HG03025 (cell line): ENCODE data around the gene ITGB1BP1.
A peak's percentile ranks its signal among the peaks of the same experiment; 100 is the strongest.

ENCODE experiments used
- ATAC-seq: cut with Tn5 transposase; IDR thresholded peaks from one replicate; pipeline ENCODE4 v1.9.1; 2021; ENCODE audit warnings: mild to moderate bottlenecking, moderate library complexity; ENCODE audit not compliant: unreplicated experiment, low FRiP score

ITGB1BP1 gene, protein sequence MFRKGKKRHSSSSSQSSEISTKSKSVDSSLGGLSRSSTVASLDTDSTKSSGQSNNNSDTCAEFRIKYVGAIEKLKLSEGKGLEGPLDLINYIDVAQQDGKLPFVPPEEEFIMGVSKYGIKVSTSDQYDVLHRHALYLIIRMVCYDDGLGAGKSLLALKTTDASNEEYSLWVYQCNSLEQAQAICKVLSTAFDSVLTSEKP

DNA sequence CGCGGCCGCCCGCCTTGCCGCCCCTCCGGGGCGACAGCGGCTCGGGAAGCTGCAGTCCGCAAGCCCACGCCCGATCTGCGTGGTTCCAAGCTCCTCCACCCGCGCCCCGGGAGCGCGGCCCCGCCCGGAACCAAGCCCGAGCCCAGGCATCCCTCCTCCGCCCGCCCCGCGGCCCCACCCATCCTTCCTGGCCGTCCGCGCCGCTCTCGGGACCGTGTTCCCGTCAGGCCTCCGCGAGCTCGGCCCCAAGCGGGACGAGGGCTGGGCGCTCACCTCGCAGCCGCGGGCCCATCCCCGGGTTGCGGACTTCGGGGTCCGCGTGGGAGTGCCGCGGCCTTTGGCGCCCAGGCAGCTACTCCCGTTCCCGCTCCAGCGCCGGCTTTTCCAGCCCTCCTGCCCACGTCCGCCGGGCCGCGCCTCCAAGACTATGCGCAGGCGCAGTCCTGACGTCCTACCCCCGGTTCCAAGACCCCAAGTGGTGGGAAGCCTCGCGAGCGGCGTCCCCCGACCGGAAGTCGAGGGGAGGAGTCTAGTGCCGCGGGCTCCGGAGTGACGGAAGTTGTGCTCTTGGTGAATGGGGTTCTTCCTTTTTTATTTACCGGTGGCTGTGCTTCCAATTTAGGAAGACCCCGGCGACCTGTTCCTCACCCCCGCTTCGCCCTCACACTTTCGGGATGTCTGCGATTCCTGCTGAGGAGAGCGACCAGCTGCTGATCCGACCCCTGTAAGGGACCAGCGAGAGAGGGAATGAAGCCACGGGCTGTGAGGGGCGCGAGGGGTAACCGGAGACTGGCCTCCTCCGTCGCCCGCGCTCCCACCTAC, at the start of gene ITGB1BP1, which contains the start of gene CPSF3:
Gene ITGB1BP1, minus strand, starts transcription at position 429 of the 822 bp plus-strand sequence. CDS start 4,831 bp downstream, outside the sequence.
Gene CPSF3, plus strand, starts transcription at position 555 of the 822 bp plus-strand sequence. Its CDS starts 120 bp downstream, at position 675.
- ATAC-seq: peak; percentile 87

DNA sequence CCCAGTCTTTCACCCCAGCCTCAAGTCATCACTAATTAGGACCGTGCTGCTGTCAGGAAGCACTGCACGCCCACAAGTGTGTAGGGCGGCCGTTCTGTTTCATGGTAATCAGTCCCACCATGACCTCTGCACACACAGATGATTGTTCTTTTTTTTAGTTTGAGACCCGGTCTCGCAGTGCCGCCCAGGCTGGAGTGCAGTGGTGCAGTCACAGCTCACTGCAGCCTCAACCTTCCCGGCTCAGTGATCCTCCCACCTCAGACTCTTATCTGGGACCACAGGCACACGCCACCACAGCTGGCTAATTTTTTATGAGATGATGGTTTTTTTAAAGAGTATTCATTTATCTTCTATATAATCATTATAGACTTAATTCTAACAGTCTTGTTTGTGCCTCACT, 49.2 kb upstream of the ITGB1BP1 start:
- no peak for ATAC-seq

DNA sequence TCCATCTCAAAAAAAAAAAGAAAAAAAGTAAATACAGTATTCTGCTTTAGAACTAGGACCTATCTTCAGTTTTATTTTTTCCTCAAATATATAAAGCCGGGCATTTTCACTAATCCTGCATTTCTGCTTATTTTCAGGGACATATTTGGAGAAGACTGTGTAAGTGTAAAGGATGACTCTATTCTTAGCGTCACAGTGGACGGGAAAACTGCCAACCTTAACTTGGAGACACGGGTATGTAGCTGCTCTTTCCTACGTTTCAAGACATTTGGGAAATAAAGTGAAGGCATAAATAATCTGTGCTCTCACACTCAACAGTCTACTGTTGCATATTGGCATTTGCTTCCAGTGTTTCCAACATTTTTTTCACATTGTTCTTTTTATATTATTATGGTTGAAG, 47.9 kb upstream of the ITGB1BP1 start:
- no peak for ATAC-seq

DNA sequence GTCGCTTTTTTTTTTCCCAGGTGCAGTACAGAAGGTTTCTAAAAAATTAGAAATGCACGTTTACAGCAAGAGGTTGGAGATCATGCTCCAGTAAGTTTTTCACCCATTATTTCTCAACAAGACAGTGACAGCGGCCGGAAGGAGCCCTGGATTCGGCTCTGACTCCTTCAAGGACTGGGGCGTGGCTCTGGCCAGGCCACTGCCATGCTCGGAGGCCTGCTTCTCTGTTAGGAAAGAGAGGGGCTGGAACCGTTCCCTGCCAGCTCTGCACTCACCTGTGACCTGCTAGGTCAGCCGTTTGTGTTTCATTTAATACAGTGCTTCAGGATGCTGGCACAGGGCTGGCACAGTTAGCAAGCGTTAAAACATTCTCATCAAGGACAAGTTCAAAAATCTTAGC, 44.4 kb upstream of the ITGB1BP1 start:
- ATAC-seq: no peak

DNA sequence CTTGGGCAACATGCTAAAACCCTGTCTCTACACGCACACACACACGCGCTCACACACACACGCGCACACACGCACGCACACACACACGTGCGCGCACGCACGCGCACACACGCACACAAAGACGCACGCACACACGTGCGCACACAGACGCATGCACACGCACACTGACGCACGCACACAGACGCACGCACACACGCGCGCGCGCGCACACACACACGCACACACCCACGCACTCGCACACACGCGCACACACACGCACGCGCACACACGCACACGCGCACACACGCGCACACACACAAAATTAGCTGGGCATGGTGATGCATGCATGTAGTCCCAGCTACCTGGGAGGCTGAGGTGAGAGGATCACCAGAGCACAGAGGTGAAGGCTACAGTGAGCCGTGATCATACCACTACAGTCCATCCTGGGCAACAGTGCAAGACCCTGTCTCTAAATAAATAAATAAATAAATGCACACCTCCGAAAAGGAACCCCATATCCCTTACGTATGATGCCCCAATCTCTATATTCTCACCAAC, 42.9 kb upstream of the ITGB1BP1 start:
- no peak for ATAC-seq

DNA sequence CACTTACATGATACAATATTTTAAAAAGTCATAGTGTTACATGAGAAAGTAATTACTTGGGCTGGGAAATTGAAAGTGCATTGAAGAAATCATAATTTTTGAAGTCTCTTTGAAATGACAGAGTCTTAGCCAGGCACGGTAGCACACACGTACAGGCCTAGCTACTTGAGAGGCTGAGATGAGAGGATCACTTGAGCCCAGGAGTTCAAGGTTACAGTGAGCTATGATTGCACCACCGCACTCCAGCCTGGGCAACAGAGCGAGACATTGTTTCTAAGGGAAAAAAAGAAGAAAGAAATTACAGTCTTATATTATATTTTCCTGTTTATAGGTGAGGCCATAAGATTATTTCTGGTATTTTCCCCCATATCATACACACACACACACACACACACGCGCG, 41.8 kb upstream of the ITGB1BP1 start:
- no peak for ATAC-seq

DNA sequence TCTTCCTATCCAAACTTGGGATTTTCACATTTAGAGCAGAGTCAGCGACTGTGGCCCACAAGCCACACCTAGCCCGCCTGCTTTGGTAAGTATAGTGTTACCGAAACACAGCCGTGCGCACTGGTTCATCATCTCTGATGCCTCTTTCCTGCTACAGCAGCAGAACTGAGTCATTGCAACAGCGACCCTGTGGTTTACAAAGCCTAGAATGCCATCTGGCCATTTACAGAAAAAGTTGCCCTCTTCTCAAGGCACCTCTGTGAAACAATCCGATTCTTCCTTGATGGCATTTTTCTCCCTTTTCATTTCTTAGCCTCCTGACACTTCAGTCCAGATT, 40.3 kb upstream of the ITGB1BP1 start:
- no peak for ATAC-seq

DNA sequence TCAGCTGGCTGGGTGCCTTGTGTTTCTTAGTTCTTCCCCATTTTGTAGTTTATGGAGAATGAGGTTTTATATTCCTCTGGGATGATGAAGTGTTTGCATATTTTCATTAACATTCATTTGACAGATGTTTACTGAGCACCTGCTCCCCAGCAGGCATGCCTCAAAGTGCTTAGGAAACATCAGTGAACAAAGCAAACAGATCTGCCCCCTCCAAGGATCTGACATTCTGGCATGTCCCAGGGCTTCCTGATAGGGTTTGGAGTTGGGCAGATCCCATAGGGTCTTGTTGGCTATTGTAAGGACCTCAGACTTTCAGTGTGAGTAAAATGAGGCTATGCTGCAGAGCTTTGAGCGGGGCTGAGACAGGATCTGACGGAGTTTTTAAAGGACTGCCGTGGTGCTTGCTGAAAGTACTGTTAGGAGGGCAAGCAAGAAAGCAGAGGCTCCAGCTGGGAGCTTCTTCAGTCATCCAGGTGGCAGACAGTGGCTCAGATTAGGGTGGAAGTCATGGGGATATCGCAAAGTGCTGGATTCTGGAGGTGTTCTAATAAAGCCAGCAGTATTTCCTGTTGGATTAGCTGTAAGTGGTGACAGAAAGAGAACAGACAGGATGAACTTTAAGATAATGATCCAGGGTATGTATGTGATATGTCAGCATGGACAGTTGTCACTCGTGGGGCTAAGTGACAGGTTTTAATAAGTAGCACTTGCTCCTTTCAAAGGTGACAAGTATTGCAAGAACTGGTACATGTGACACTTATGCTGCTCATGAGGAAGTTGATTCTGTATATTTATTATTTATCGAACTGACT, 39.8 kb upstream of the ITGB1BP1 start:
- ATAC-seq: no peak

DNA sequence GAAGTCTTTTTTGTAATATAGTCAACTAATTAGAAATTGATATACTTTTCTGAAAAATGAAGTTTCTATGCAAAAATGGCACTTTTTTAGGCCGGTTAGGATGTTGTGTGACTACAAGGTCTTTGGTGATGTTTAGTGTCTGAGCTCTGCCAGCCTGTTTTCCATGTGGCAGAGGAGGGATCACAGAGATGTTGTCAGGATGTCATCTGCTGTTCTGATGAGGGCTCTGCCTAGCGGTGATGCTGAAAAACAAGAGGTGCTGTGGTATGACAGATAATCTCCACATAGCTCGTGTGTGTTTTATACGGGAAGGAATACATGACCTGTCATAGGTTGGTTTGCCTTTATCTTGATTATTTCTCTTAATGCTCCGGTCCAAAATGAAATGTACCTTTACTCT, 39.0 kb upstream of the ITGB1BP1 start:
- ATAC-seq: no peak

DNA sequence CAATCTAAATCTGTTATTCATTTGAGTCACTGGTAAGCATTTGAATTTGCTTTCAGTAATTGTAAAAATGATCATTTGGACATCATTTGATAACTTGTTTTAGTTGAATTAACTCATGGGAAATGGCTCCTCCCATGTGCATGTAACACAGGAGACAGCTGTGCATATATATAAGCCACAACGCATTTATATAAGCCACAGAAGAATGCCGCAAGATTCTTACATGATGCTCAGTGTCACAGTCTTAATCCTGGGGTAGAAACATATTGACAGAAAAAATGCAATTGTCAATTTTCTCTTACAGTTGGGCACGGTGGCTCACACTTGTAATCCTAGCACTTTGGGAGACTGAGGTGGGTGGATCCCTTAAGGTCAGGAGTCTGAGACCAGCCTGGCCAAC, 37.8 kb upstream of the ITGB1BP1 start:
- no peak for ATAC-seq

DNA sequence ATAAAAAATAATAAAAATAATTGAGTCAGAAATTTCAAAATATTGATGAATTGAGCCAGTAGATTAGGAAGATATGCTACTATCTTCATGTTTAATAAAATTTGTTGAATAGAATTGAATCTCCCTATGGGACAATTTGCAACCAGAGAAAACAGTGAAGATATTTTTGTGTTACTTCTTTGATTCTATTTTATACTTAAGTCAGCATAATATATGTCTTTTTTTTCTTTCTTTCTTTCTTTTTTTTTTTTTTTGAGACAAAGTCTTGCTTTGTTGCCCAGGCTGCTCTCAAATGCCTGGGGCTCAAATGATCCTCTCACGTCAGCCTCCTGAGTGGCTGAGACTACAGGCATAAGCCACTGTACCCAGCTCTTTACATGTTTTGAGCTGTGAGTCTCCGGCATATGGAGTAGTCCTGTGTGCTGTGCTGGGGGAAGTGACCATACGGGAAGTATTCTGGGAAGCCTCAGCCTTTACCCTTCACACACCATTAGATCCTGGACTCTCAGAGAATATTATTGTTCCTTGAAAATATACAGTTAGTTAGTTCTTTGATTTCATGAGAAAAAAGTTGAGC, 37.2 kb upstream of the ITGB1BP1 start:
- ATAC-seq: no peak

DNA sequence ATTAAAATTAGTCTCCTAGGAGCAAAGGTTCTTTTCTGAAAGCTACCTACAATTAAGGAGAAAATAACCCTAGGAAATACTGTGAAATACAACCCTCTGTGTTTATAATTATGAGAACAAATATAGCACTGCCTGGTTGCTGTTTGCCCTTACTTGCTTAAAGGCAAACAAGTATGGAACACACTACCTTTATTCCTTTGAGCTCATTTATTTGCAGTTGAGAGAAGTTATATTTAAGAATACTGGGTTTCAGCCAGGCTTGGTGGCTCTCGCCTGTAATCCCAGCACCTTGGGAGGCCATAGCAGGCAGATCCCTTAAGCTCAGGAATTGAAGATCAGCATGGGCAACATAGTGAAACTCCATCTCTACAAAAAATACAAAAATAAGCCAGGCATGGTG, 27.9 kb upstream of the ITGB1BP1 start:
- ATAC-seq: no peak

DNA sequence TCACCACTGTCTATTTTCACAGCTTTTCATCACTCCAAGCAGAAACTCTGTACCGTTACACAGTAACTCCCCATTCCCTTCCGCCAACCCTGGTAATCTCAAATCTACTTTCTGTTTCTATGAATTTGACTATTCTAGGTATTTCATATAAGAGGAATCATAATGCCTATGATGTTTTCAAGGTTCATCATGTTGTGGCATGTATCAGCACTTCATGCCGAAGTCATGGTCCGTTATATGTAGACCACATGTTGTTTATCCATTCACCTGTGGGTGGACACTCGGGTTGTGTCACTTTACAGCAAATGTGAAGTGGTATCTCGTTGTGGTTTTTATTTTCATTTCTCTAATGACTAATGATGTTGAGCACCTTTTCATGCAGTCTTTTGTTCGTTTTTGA, 21.8 kb upstream of the ITGB1BP1 start:
- ATAC-seq: no peak

DNA sequence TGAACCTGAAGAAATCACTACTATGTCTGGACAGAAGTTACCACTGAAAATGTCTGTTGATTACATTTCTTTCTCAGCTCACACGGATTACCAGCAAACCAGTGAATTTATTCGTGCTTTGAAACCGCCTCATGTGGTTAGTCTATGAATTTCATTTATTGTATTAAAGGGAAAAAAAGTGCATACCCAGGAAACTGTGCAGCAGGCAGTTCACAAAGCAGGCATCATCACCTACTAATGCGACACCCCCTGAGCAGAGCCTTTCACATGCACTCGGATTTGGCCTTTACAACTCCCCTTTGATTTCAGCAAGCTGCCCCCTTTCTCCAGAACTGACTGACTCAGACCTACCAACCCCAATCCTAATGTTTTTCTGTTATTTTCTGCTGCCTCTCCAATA, 20.2 kb upstream of the ITGB1BP1 start:
- no peak for ATAC-seq

DNA sequence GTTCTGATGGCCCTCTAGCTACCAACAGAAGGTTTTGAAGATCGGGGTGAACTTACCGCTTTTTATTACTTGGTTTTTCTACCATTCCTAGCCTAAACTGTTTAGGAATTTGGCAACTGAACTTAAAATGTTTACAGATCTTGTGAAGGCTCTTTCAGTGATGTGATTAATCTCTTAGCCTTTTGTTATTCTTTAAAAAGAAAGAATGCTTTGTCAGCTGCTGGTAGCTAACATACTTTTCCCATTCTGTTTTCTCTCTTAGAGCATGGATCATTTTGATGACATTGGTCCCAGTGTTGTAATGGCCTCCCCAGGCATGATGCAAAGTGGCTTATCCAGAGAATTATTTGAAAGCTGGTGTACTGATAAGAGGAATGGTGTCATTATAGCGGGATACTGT, 18.2 kb upstream of the ITGB1BP1 start:
- no peak for ATAC-seq

DNA sequence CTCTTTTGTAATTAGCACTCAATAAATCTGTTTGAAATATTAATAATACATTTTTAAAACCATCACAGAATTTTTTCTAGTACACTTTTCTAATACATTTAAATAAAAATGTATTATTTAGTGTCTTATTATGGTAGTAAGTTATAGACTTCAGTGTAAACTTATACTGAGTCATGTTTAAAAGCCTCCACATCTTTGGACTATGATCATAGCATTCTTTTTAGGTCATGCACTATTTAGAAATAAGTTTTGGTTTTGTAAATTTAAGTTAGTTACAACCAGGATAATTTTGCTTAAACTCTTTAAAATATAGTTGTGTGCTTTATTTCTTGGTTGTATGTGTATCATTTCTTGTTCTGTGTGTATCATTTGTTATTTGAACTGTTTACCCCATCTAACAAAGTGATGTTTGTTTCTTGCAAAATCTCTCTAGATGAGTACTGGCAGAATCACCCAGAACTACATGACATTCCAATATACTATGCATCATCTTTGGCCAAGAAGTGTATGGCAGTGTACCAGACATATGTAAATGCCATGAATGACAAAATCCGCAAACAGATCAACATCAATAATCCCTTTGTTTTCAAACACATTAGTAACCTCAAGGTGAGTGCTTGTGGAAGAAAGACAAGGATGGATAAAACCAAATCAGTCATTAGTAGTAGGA, 16.9 kb upstream of the ITGB1BP1 start:
- ATAC-seq: no peak

DNA sequence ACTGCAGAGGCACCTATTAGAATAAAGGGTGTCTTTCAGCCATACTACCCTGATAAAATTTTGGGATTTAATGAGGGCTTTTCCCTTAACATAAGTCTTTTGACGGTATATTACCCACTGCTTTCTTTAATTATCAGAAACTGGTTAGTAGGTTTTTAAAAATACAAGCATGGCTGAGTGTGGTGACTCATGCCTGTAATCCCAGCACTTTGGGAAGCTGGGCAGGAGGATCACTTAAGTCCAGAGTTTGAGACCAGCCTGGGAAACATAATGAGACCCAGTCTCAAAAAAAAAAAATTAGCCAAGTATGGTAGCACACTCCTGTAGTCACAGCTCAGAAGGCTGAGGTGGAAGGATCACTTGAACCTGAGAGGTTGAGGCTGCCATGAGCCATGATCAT, 16.2 kb upstream of the ITGB1BP1 start:
- no peak for ATAC-seq

DNA sequence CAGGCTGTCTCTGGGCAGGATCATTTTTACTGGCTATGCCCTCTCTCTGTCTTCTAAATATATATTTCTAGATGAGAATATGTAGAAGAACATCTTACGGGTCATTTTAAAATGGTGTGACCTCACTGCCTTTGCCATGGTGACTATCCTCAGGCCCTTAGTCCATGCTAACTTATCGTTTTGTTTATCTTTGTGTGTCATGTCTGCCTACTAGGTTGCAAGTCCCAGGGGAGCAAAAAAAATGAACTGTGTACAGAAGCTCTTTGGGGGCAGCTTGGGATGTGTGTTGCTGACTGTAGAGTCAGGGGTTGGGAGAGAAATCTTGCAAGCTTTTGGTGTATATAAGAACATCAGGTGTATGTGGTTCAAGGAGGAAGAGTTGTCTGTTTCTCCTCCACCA, 11.2 kb upstream of the ITGB1BP1 start:
- no peak for ATAC-seq

DNA sequence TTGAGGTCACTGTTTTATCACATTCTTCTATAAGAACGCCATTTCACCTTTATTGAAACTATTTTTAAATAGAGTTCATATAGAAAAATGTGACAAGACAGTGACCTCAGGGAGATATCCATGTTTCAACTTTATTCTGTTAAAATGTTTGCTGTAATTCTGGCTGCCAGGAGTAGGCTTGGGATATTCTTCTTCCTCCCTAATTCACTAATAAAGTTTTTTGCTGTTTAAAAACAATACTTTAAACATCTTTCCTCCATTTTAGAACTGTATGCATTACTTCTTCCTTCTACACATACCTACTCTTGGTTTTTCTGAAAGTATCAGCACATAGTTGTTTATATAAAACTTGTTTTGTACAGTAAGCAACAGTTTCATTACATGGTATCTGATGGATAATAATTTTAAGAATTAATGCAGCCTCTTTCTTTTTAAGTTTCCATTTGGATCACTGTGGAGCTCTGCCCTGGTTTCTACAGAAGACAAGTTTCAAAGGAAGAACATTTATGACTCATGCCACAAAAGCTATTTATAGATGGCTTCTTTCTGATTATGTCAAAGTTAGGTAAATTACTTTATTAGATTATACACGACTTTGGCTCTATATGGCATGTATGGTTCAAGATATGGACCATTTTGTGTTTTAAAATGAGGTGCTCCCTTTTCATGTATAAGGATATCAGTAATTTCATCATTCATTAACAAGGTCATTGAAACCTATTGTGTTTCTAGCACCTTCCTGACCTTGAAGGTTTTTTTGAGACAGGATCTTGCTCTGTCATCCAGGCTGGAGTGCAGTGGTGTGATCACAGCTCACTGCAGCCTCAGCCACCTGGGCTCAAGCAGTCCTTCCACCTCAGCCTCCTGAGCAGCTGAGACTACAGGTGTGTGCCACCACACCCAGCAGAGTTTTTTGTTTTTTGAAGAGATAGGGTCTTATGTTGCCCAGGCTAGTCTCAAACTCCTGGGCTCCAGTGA, 7.3 kb upstream of the ITGB1BP1 start:
- ATAC-seq: no peak
